Pancreas (tissue), 10 donors: ENCODE data around the gene SFMBT2. TPM values are rescaled to one million over a fixed set of nuclear protein-coding genes. Genes with fewer than 3 reads are reported as not detected.
"Not testable (repeated sequence)": the region's sequence is repeated elsewhere in the genome, so short reads cannot be mapped to it uniquely, and the experiment has no call there.

ENCODE experiments used
- ATAC-seq, 4 donors: fragments of 200-7000 bp; cut with Tn5 transposase; one replicate each; pipeline versions ENCODE4 v1.8.0 to v1.9.1; 2020; ENCODE audit warnings: mild to moderate bottlenecking in 4 of 4, moderate library complexity in 4 of 4
- DNase-seq, 6 donors: peaks; one replicate each; pipeline ENCODE4 v3.0.0-alpha.2; 2020
- FAIRE-seq: peaks from 2 replicates; lab custom pipeline; 2012; peaks lifted over from hg19 to GRCh38; lab: Jason Lieb, UNC
- H3K27ac ChIP-seq, 4 donors: fragments of 200-600 bp; sonication (generic); 1 replicate in 3 of 4; 2 replicates in 1 of 4; pipeline versions ENCODE4 v1.5.0 to v1.8.0; 2020
- H3K27me3 ChIP-seq, 4 donors: fragments of 200-600 bp; one replicate each; pipeline ENCODE4 v1.8.0; 2021
- H3K36me3 ChIP-seq, 3 donors: fragments of 200-600 bp; sonication (generic) in 1 of 3; one replicate each; pipeline versions ENCODE4 v1.5.0 to v1.8.0; 2020 to 2021
- H3K4me1 ChIP-seq, 3 donors: fragments of 200-600 bp; one replicate each; pipeline ENCODE4 v1.8.0; 2021
- H3K4me3 ChIP-seq, 4 donors: fragments of 200-600 bp; sonication (generic) in 2 of 4; one replicate each; pipeline versions ENCODE4 v1.5.0 to v1.8.0; 2020 to 2021
- H3K9me3 ChIP-seq, 4 donors: fragments of 200-600 bp; one replicate each; pipeline ENCODE4 v1.8.0; 2021
- CTCF ChIP-seq, 4 donors: fragments of 200-600 bp; sonication (generic) in 3 of 4; IDR thresholded peaks; one replicate each; pipeline versions ENCODE4 v1.5.0 to v1.8.0; 2021; ENCODE audit warnings: antibody characterized with exemption in 4 of 4
- WGBS, 2 donors: extraction: QIAGEN DNeasy Blood & Tissue Kit; methylation state at CpG; one replicate each; pipeline ENCODE4 v1.1.7; 2013; 5-methylcytosine and 5-hydroxymethylcytosine counted together
- intact Hi-C, 3 donors: fragments of 100-400 bp; cut with DNase I; formaldehyde crosslinking; loops; one replicate each; pipeline versions ENCODE4 v1.11.1 to v1.14.2; 2022
- polyA plus RNA-seq, 2 donors: library from polyadenylated mRNA; stranded (reverse); fragments of 200-250 nt; gene quantifications; one replicate each; pipeline ENCODE4 v1.2.3, GENCODE V29; 2013
- total RNA-seq, 6 donors: library from RNA; stranded (reverse); fragmentation: NEBNext Ultra II Directional in 4 of 6; extraction: Animal tissue kit (Norgen Biotek cat#: 25700) in 4 of 6; gene quantifications; one replicate each; pipeline versions ENCODE4 v1.2.1 to v1.2.4, GENCODE V29; 2021 to 2023
- donor health status: healthy with polysubstance abuse.
- donor health status: DM: no; HTN: no; CAD: no; lungs with moderate emphysema.
- donor health status: DM: no; HTN: no; CAD: no.
- donor health status: control.
- donor health status: control.
- donor health status: Bipolar disorder and iron deficiency.
- donor health status: DM: yes; HTN: yes; CAD: no.
- donor health status: DM: no; HTN: no; CAD: no.
- donor health status: DM: no; HTN: no; CAD: no.
- donor health status: DM: yes; HTN: yes; CAD: no.

Gene SFMBT2
- total and polyA plus RNA-seq, 8 donors, result 0.65 to 9.4 (median 1.9) TPM

- no peak for TF ChIP-seq CTCF (IDR thresholded peaks at IDR 0.05)
- Histone ChIP-seq H3K27me3 (no peaks in the 10 kb centered on the region), H3K27ac (no peak overlapping the region), H3K9me3 (no peaks in the 10 kb centered on the region), H3K4me1 (no peaks in the 10 kb centered on the region), H3K4me3 (no peak overlapping the region), H3K36me3 (no peaks in the 10 kb centered on the region)
- ATAC-seq, result no peak
- no peak for FAIRE-seq
- intact Hi-C loops, result no loop called here
- WGBS, 2 donors, result 67 to 83% methylated on average over 4 of the region's 4 CpGs
- no peak for DNase-seq
Measured at GRCh38 chr10:7388602-7389001, 22.2 kb downstream of the SFMBT2 start.

GRCh38 chr10:7388149-7388548 is 22.7 kb downstream of the SFMBT2 start:
- H3K4me3 ChIP-seq, H3K27me3 ChIP-seq, FAIRE-seq, DNase-seq, H3K27ac ChIP-seq, H3K4me1 ChIP-seq, H3K36me3 ChIP-seq, ATAC-seq, intact Hi-C loops, H3K9me3 ChIP-seq: not testable (repeated sequence)
- 64% methylated on average over 1 of the region's 1 CpG for WGBS, 2 donors

GRCh38 chr10:7385114-7385513 is 25.7 kb downstream of the SFMBT2 start:
- no peak for ATAC-seq
- intact Hi-C loops, result no loop called here
- no peaks in the 10 kb centered on the region for H3K4me1 ChIP-seq
- no peak for FAIRE-seq
- H3K9me3 ChIP-seq, result no peaks in the 10 kb centered on the region
- H3K36me3 ChIP-seq, result no peaks in the 10 kb centered on the region
- no peak overlapping the region for H3K4me3 ChIP-seq
- no peak for DNase-seq
- no peak overlapping the region for H3K27ac ChIP-seq
- 57 to 72% methylated on average over 7 of the region's 7 CpGs for WGBS, 2 donors
- TF ChIP-seq CTCF (IDR thresholded peaks at IDR 0.05), result no peak
- H3K27me3 ChIP-seq, result no peaks in the 10 kb centered on the region

- no peak overlapping the region for H3K4me3 ChIP-seq
- intact Hi-C loops, result no loop called here
- FAIRE-seq (no peak), DNase-seq (no peak), ATAC-seq (no peak)
- no peaks in the 10 kb centered on the region for H3K27me3 ChIP-seq
- no peak for TF ChIP-seq CTCF (IDR thresholded peaks at IDR 0.05)
- WGBS, 2 donors, result 62 to 77% methylated on average over 7 of the region's 7 CpGs
- H3K4me1 ChIP-seq, result no peaks in the 10 kb centered on the region
- H3K27ac ChIP-seq, result no peak overlapping the region
- no peaks in the 10 kb centered on the region for H3K9me3 ChIP-seq
- H3K36me3 ChIP-seq, result no peaks in the 10 kb centered on the region
Measured at GRCh38 chr10:7383442-7383841, 27.4 kb downstream of the SFMBT2 start.

- DNase-seq, result no peak
- intact Hi-C loops, result no loop called here
- no peaks in the 10 kb centered on the region for H3K9me3 ChIP-seq
- H3K27ac ChIP-seq, result no peak overlapping the region
- H3K4me3 ChIP-seq, result no peak overlapping the region
- ATAC-seq, result no peak
- WGBS, 2 donors, result 81 to 89% methylated on average over 5 of the region's 5 CpGs
- no peaks in the 10 kb centered on the region for H3K36me3 ChIP-seq
- FAIRE-seq, result no peak
- no peaks in the 10 kb centered on the region for H3K27me3 ChIP-seq
- no peak for TF ChIP-seq CTCF (IDR thresholded peaks at IDR 0.05)
- no peaks in the 10 kb centered on the region for H3K4me1 ChIP-seq
Measured at GRCh38 chr10:7380704-7381241, 30.1 kb downstream of the SFMBT2 start.
